ENCODE results near the gene AXDND1.

GRCh38 chr1:179327196-179327595 lies 38.6 kb upstream of the AXDND1 start:
- TF ChIP-seq EZH2phosphoT487 (IDR thresholded peaks at IDR 0.05; ENCODE audit: insufficient read depth, low read depth), result no peak
- no peak for TF ChIP-seq EZH2 (IDR thresholded peaks at IDR 0.05; ENCODE audit: insufficient read depth, poor library complexity, severe bottlenecking)

Data from GM23248 (cell line).